Left lung (tissue), 10 donors: ENCODE data around the gene GATAD2A. TPM values are rescaled to one million over a fixed set of nuclear protein-coding genes. Genes with fewer than 3 reads are reported as not detected.

Experiments
- ATAC-seq: fragments of 200-7000 bp; cut with Tn5 transposase; one replicate; pipeline ENCODE4 v1.9.1; 2020; ENCODE audit warnings: moderate library complexity
- DNase-seq, 4 donors: peaks; one replicate each; pipeline ENCODE4 v3.0.0-alpha.2; 2013 to 2020
- H3K27ac ChIP-seq, 2 donors: fragments of 200-600 bp; sonication (generic) in 1 of 2; one replicate each; pipeline versions ENCODE4 v1.5.0 to v1.8.0; 2020 to 2021
- H3K27me3 ChIP-seq, 2 donors: fragments of 200-600 bp; sonication (generic) in 1 of 2; one replicate each; pipeline versions ENCODE4 v1.5.0 to v1.8.0; 2020 to 2021
- H3K36me3 ChIP-seq, 2 donors: fragments of 200-600 bp; sonication (generic) in 1 of 2; one replicate each; pipeline versions ENCODE4 v1.5.0 to v1.8.0; 2020 to 2021
- H3K4me1 ChIP-seq, 2 donors: fragments of 200-600 bp; one replicate each; pipeline ENCODE4 v1.8.0; 2021
- H3K4me3 ChIP-seq, 2 donors: fragments of 200-600 bp; sonication (generic) in 1 of 2; one replicate each; pipeline versions ENCODE4 v1.5.0 to v1.8.0; 2020 to 2021; ENCODE audit warnings: mild to moderate bottlenecking in 1 of 2
- H3K9me3 ChIP-seq, 2 donors: fragments of 200-600 bp; sonication (generic) in 1 of 2; one replicate each; pipeline versions ENCODE4 v1.5.0 to v1.8.0; 2020 to 2021
- CTCF ChIP-seq, 2 donors: fragments of 200-600 bp; sonication (generic) in 1 of 2; IDR thresholded peaks; one replicate each; pipeline versions ENCODE4 v1.5.0 to v1.8.0; 2021; ENCODE audit warnings: antibody characterized with exemption in 2 of 2
- intact Hi-C, 2 donors: fragments of 100-400 bp; cut with DNase I; formaldehyde crosslinking; loops; one replicate each; pipeline versions ENCODE4 v1.11.2 to v1.14.2; 2022
- polyA plus RNA-seq, 6 donors: library from polyadenylated mRNA; unstranded; fragments of 120-200 nt; gene quantifications; one replicate each; pipeline ENCODE4 v1.2.1, GENCODE V29; 2013; ENCODE audit not compliant: insufficient read length in 6 of 6
- total RNA-seq, 2 donors: library from RNA; stranded (reverse); fragmentation: NEBNext Ultra II Directional; extraction: Animal tissue kit (Norgen Biotek cat#: 25700); gene quantifications; one replicate each; pipeline ENCODE4 v1.2.1, GENCODE V29; 2021
- donor health status: DM: no; HTN: yes; CAD: no.
- donor health status: DM: no; HTN: no; CAD: no.

Gene GATAD2A
- total and polyA plus RNA-seq, 8 donors: 39.3 to 97.3 (median 49.0) TPM

GRCh38 chr19:19547674-19548336 is 142.3 kb downstream of the GATAD2A start:
- TF ChIP-seq CTCF (IDR thresholded peaks at IDR 0.05): no peak
- Histone ChIP-seq H3K9me3 (peaks cover 0 to 2% of the 10 kb centered on the region in 2 donors), H3K27me3 (peaks cover 0 to 76% of the 10 kb centered on the region in 2 donors), H3K36me3 (no peaks in the 10 kb centered on the region), H3K4me1 (no peaks in the 10 kb centered on the region), H3K27ac (no peak overlapping the region), H3K4me3 (no peak overlapping the region)
- intact Hi-C loops: no loop called here
- ATAC-seq (no peak), DNase-seq (no peak)

- intact Hi-C loops: no loop called here
- no peaks in the 10 kb centered on the region for H3K4me1 ChIP-seq
- H3K27ac ChIP-seq: no peak overlapping the region
- H3K9me3 ChIP-seq: peaks cover 0 to 2% of the 10 kb centered on the region in 2 donors
- no peak for ATAC-seq
- peaks cover 0 to 66% of the 10 kb centered on the region in 2 donors for H3K27me3 ChIP-seq
- H3K4me3 ChIP-seq: no peak overlapping the region
- no peaks in the 10 kb centered on the region for H3K36me3 ChIP-seq
- TF ChIP-seq CTCF (IDR thresholded peaks at IDR 0.05): no peak
- no peak for DNase-seq
These were observed 143.7 kb downstream of the GATAD2A start for GRCh38 chr19:19548915-19549759.

GRCh38 chr19:19549804-19550464 is 144.5 kb downstream of the GATAD2A start:
- TF ChIP-seq CTCF (IDR thresholded peaks at IDR 0.05): no peak
- DNase-seq (no peak), ATAC-seq (no peak)
- H3K4me1 ChIP-seq: no peaks in the 10 kb centered on the region
- no peaks in the 10 kb centered on the region for H3K36me3 ChIP-seq
- no peak overlapping the region for H3K4me3 ChIP-seq
- intact Hi-C loops: no loop called here
- no peak overlapping the region for H3K27ac ChIP-seq
- H3K27me3 ChIP-seq: peaks cover 0 to 66% of the 10 kb centered on the region in 2 donors
- peaks cover 0 to 2% of the 10 kb centered on the region in 2 donors for H3K9me3 ChIP-seq

- Histone ChIP-seq H3K27ac (no peak overlapping the region), H3K4me3 (no peak overlapping the region), H3K27me3 (peaks cover 0 to 62% of the 10 kb centered on the region in 2 donors), H3K4me1 (no peaks in the 10 kb centered on the region), H3K36me3 (no peaks in the 10 kb centered on the region), H3K9me3 (peaks cover 0 to 2% of the 10 kb centered on the region in 2 donors)
- intact Hi-C loops: no loop called here
- DNase-seq (peak in 1 of 4 donors; percentile 72), ATAC-seq (peak; percentile 11)
- no peak for TF ChIP-seq CTCF (IDR thresholded peaks at IDR 0.05)
These were observed 145.0 kb downstream of the GATAD2A start for GRCh38 chr19:19550485-19550929.
